Measurements from ENCODE around the gene ETV3L. TPM values are rescaled to one million over a fixed set of nuclear protein-coding genes. Genes with fewer than 3 reads are reported as not detected.

Gene ETV3L
- total and polyA plus RNA-seq, 2 experiments from 2014 or later: not detected

DNA sequence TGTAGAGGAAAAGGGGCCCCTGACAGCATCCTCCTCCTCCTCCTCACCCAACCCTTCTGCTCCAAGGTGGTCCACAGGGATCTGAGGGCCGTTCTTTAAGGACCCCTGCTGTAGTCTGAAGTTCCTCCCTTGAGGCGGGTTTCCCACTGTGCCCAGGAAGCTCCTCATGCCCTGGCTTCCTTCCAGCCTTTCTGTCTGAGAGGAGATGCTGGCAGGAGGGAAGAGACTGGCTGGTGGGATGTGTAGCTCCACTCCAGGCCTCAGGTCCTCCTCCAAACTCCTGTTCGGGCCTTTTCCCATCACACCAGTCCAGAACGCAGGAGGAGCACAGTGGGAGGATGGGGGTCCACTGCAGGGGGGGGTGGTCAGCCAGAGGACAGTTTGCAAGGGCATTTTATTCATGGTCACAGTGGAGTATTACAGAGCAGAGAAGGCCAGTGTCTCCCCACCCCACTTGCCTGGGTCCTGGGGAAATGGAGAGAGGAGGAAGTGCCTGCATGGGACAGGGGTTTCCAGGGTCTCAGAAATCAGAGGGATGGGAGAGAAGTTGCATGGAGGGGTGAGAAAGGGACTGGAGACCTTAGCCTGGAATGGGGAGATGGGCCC lies 7.8 kb downstream of the ETV3L start:
- TF ChIP-seq, protein P1, sequence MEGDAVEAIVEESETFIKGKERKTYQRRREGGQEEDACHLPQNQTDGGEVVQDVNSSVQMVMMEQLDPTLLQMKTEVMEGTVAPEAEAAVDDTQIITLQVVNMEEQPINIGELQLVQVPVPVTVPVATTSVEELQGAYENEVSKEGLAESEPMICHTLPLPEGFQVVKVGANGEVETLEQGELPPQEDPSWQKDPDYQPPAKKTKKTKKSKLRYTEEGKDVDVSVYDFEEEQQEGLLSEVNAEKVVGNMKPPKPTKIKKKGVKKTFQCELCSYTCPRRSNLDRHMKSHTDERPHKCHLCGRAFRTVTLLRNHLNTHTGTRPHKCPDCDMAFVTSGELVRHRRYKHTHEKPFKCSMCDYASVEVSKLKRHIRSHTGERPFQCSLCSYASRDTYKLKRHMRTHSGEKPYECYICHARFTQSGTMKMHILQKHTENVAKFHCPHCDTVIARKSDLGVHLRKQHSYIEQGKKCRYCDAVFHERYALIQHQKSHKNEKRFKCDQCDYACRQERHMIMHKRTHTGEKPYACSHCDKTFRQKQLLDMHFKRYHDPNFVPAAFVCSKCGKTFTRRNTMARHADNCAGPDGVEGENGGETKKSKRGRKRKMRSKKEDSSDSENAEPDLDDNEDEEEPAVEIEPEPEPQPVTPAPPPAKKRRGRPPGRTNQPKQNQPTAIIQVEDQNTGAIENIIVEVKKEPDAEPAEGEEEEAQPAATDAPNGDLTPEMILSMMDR (IDR thresholded peaks at IDR 0.05; ENCODE audit: low read depth, low read length): no peak
- DNase-seq (ENCODE audit: low read depth in 1 of 2, low spot score in 1 of 2): no peak

GRCh38 chr1:157091186-157091585 lies 8.4 kb downstream of the ETV3L start:
- Histone ChIP-seq H3K9me3 (ENCODE audit: low read depth) (no peaks in the 10 kb centered on the region), H3K4me1 (ENCODE audit: low read depth) (no peaks in the 10 kb centered on the region), H3K4me3 (no peak overlapping the region), H3K27me3 (no peaks in the 10 kb centered on the region), H3K27ac (no peak overlapping the region), H3K36me3 (no peaks in the 10 kb centered on the region)
- TF ChIP-seq, protein P1 (IDR thresholded peaks at IDR 0.05; ENCODE audit: low read depth, low read length): no peak
- DNase-seq (ENCODE audit: low read depth in 1 of 2, low spot score in 1 of 2): no peak

More for the DNA sequence above, 7.8 kb downstream of the ETV3L start:
- H3K9me3 ChIP-seq (ENCODE audit: low read depth): no peaks in the 10 kb centered on the region
- H3K4me1 ChIP-seq (ENCODE audit: low read depth): no peaks in the 10 kb centered on the region
- H3K27me3 ChIP-seq: no peaks in the 10 kb centered on the region
- no peak overlapping the region for H3K27ac ChIP-seq
- no peak overlapping the region for H3K4me3 ChIP-seq
- H3K36me3 ChIP-seq: no peaks in the 10 kb centered on the region

- TF ChIP-seq, protein P1 (IDR thresholded peaks at IDR 0.05; ENCODE audit: low read depth, low read length): no peak
- Histone ChIP-seq H3K4me3 (no peak overlapping the region), H3K4me1 (ENCODE audit: low read depth) (no peaks in the 10 kb centered on the region), H3K36me3 (no peaks in the 10 kb centered on the region), H3K9me3 (ENCODE audit: low read depth) (no peaks in the 10 kb centered on the region), H3K27me3 (no peaks in the 10 kb centered on the region), H3K27ac (no peak overlapping the region)
- DNase-seq (ENCODE audit: low read depth in 1 of 2, low spot score in 1 of 2): no peak
These were observed 8.8 kb downstream of the ETV3L start for GRCh38 chr1:157090771-157091170.

DNA sequence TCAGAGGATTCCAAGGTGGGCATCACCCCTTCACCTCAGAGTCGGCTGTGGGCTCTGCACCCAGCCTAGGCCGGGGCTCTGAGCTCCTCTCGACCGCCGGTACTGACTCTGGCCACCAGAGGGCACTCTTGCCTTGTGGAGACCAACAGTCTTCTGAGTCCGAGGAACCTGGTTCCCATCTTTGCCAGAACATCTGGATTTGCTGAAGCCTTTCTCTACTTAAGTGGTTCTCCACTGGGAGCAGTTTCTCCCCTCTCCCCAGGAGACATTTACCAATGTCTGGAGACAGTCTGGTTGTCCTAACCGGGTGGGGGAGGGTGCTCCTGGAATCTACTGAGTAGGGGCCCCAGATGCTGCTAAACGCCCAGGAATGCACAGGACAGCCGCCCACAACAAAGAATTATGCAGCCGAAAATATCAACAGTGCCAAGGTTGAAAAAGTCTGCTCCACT lies 9.4 kb downstream of the ETV3L start:
- no peaks in the 10 kb centered on the region for H3K9me3 ChIP-seq (ENCODE audit: low read depth)
- H3K27ac ChIP-seq: no peak overlapping the region
- H3K4me1 ChIP-seq (ENCODE audit: low read depth): no peaks in the 10 kb centered on the region
- no peaks in the 10 kb centered on the region for H3K27me3 ChIP-seq
- TF ChIP-seq, protein P1 (IDR thresholded peaks at IDR 0.05; ENCODE audit: low read depth, low read length): peak; percentile 95
- H3K4me3 ChIP-seq: no peak overlapping the region
- no peaks in the 10 kb centered on the region for H3K36me3 ChIP-seq
- peak; percentile 91 to 92 for DNase-seq (ENCODE audit: low read depth in 1 of 2, low spot score in 1 of 2)

GRCh38 chr1:157089789-157090188 lies 9.8 kb downstream of the ETV3L start:
- Histone ChIP-seq H3K36me3 (no peaks in the 10 kb centered on the region), H3K9me3 (ENCODE audit: low read depth) (no peaks in the 10 kb centered on the region), H3K27ac (no peak overlapping the region), H3K4me3 (no peak overlapping the region), H3K27me3 (no peaks in the 10 kb centered on the region), H3K4me1 (ENCODE audit: low read depth) (no peaks in the 10 kb centered on the region)
- TF ChIP-seq, protein P1 (IDR thresholded peaks at IDR 0.05; ENCODE audit: low read depth, low read length): no peak
- no peak for DNase-seq (ENCODE audit: low read depth in 1 of 2, low spot score in 1 of 2)
